ENCODE measurements around the gene IPCEF1.

Gene IPCEF1

GRCh38 chr6:154243793-154244750, 112.5 kb downstream of the IPCEF1 start:
- DNase-seq: no peak

GRCh38 chr6:154242617-154243357, 113.8 kb downstream of the IPCEF1 start:
- no peak for DNase-seq

- DNase-seq: no peak
Observed at GRCh38 chr6:154241581-154241980, 115.0 kb downstream of the IPCEF1 start.

- DNase-seq: peak; percentile 50
Observed at GRCh38 chr6:154241061-154241460, 115.5 kb downstream of the IPCEF1 start.

GRCh38 chr6:154239392-154239791, 117.2 kb downstream of the IPCEF1 start:
- DNase-seq: peak; percentile 52

- no peak for DNase-seq
Observed at GRCh38 chr6:154238831-154239230, 117.8 kb downstream of the IPCEF1 start.

GRCh38 chr6:154236646-154237301, 119.8 kb downstream of the IPCEF1 start:
- DNase-seq: no peak

- DNase-seq: no peak
Observed at GRCh38 chr6:154234019-154234772, 122.4 kb downstream of the IPCEF1 start.

GRCh38 chr6:154233383-154233782, 123.2 kb downstream of the IPCEF1 start:
- no peak for DNase-seq

GRCh38 chr6:154232013-154232910, 124.3 kb downstream of the IPCEF1 start:
- DNase-seq: peak; percentile 27

GRCh38 chr6:154230910-154231595, 125.5 kb downstream of the IPCEF1 start:
- DNase-seq: no peak

GRCh38 chr6:154230393-154230792, 126.2 kb downstream of the IPCEF1 start:
- no peak for DNase-seq

GRCh38 chr6:154229786-154230185, 126.8 kb downstream of the IPCEF1 start:
- no peak for DNase-seq

- no peak for DNase-seq
Observed at GRCh38 chr6:154228521-154228905, 128.1 kb downstream of the IPCEF1 start.

- DNase-seq: no peak
Observed at GRCh38 chr6:154227862-154228520, 128.6 kb downstream of the IPCEF1 start.

- DNase-seq: no peak
Observed at GRCh38 chr6:154226461-154226860, 130.1 kb downstream of the IPCEF1 start.

GRCh38 chr6:154223296-154223695, 133.3 kb downstream of the IPCEF1 start:
- DNase-seq: no peak

- DNase-seq: no peak
Observed at GRCh38 chr6:154222716-154223115, 133.9 kb downstream of the IPCEF1 start.

- DNase-seq: no peak
Observed at GRCh38 chr6:154219250-154219649, 137.4 kb downstream of the IPCEF1 start.

GRCh38 chr6:154218787-154219186, 137.8 kb downstream of the IPCEF1 start:
- no peak for DNase-seq
